HCT116 (cell line): ENCODE results near the gene VWA5B1.

Source experiments
- CTCF ChIP-seq, 3 experiments: fragments of 200-600 bp in 1 of 3; sonication (generic) in 1 of 3; IDR thresholded peaks in 2 of 3; conservative IDR thresholded peaks in 1 of 3; 2 replicates each; pipeline ENCODE4 v1.5.1; 2012 to 2017; ENCODE audit warnings: low read depth in 2 of 3, low read length in 2 of 3, antibody characterized with exemption in 1 of 3, borderline replicate concordance in 1 of 3, control low read depth in 1 of 3, mild to moderate bottlenecking in 1 of 3, mixed read lengths in 1 of 3, mixed run types in 1 of 3, moderate library complexity in 1 of 3; ENCODE audit not compliant: insufficient read depth in 1 of 3
- EZH2 ChIP-seq: fragments of 200-600 bp; sonication (generic); IDR thresholded peaks from 2 replicates; pipeline ENCODE4 v1.6.1; 2017; ENCODE audit warnings: antibody characterized with exemption, mixed run types
- EZH2phosphoT487 ChIP-seq: fragments of 200-600 bp; IDR thresholded peaks from 2 replicates; pipeline ENCODE4 v1.6.1; 2018; ENCODE audit warnings: antibody characterized with exemption, borderline replicate concordance
- MAX ChIP-seq: IDR thresholded peaks from 2 replicates; pipeline ENCODE4 v1.6.1; 2012
- POLR2A ChIP-seq: IDR thresholded peaks from 2 replicates; pipeline ENCODE4 v1.7.0; 2011; ENCODE audit warnings: borderline replicate concordance; ENCODE audit not compliant: insufficient read depth, insufficient read length; ENCODE audit errors: extremely low read depth
- POLR2AphosphoS5 ChIP-seq: IDR thresholded peaks from 2 replicates; pipeline ENCODE4 v1.6.1; 2011; ENCODE audit warnings: mild to moderate bottlenecking, low read depth, low read length, moderate library complexity
- RAD21 ChIP-seq: IDR thresholded peaks from 2 replicates; pipeline ENCODE4 v1.6.1; 2012; ENCODE audit warnings: low read depth, mild to moderate bottlenecking
- SRF ChIP-seq: IDR thresholded peaks from 2 replicates; pipeline ENCODE4 v1.6.1; 2012; ENCODE audit warnings: low read depth
- YY1 ChIP-seq: IDR thresholded peaks from 2 replicates; pipeline ENCODE4 v1.6.1; 2011; ENCODE audit warnings: low read length, low read depth, moderate library complexity, mild to moderate bottlenecking; ENCODE audit not compliant: insufficient replicate concordance; ENCODE audit errors: extremely low read depth
- ZFX ChIP-seq: fragments of 450-650 bp; IDR thresholded peaks from 2 replicates; pipeline ENCODE4 v1.6.1; 2017
- ZNF274 ChIP-seq: fragments of 200-500 bp; sonication (Bioruptor generic); IDR thresholded peaks from 2 replicates; pipeline ENCODE4 v1.6.1; 2014; ENCODE audit warnings: mild to moderate bottlenecking, low read depth, low read length, inconsistent platforms

- TF ChIP-seq RAD21 (no peak), CTCF (IDR thresholded peaks at IDR 0.05 in 2 of 3, conservative IDR thresholded peaks at IDR 0.05 in 1 of 3; ENCODE audit: borderline replicate concordance in 1 of 3, insufficient read depth in 1 of 3, low read depth in 2 of 3, low read length in 2 of 3) (no peak), YY1 (no peak), POLR2AphosphoS5 (no peak), POLR2A (no peak), ZFX (no peak), ZNF274 (no peak), SRF (no peak), MAX (no peak), EZH2 (no peak), EZH2phosphoT487 (no peak)
Measured at GRCh38 chr1:20285510-20285909, 5.2 kb upstream of the VWA5B1 start.
